Inflammatory macrophage treated with lipopolysaccharide for 1 hour (primary cell): Measurements from ENCODE around the gene SIGMAR1.

Experiments
- DNase-seq, 2 donors: peaks; one replicate each; pipeline ENCODE4 v3.0.0-alpha.2; 2020 to 2022

Gene SIGMAR1

DNA sequence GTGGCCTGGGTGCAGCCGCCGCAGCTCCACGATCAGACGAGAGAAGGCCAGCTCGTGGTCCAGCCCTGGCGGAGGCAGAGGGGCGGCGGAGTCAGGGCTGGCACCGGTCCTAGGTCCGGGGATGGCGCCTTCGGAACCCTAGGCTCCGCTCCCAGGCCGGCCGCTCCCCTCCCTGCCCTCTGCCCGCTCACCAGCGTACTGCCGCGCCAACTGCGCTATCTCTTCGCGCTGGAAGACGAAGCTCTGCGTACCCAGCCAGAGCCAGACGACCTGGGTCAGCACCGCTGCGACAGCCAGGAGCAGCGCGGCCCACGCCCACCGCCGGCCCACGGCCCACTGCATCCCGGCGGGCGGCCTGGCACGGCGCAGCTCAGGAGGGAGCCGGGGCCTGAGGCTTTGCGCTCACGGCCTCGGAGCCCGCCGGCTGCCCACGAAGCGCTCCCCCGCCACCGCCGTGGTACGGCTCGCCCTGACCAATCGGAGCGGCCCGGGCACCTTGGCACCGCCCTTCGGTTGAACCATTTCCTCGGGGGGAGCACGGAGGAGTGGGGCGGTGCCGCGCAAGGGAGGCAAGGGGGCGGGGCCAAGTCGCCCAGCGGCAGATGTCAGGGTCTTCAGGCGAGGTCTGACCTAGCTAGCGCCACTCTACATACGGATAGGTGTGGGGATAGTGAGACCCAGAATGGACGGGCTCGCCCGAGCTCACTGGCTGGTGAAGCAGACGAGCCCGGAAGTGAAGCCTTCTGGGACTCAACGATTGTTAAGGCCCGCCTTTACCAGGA is at the start of gene SIGMAR1:
Gene SIGMAR1 (minus strand): TSS at position 432 of the 782 bp plus-strand sequence. CDS start 90 bp downstream, at position 342.
- peak; percentile 87 to 94 for DNase-seq

- peak; percentile 24 to 27 for DNase-seq
Observed at GRCh38 chr9:34686732-34687131, 49.1 kb upstream of the SIGMAR1 start.

DNA sequence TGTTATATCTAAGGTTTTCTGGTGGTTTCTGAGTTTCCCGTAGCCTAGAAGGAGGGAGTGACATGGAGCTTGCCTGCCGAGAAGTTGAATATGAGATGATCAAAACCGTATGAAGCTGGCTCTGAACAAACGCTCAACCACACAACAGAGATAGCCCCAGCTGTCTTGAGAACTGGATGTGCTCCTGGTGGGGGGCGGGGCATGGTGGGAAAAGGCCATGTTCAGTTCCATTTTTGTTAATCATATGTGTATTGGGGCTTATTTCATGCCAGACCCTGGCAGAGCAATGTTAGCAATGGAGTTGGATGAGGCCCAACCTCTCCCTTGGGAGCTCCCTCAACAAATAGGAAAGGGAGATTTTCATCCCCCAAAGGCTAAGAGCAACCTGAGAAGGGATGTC is 48.6 kb upstream of the SIGMAR1 start:
- no peak for DNase-seq

DNA sequence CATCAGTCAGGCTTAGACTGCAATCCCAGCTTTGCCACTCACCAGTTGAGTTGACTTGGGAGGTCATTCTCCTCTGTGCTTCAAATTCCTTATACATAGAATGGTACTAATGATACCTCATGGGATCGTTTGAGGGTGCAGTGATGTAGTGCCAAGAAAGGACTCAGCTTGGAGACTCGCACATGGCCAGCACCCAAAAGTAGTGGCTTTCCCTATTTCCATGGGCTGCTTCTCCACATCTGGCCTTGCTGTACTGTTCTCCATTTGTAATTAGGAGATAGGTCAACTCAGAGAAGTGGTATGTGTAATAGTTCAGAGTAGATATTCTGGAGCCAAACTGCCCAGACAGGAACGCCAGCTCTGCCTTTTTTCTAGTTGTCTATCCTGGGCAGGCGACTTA is 48.0 kb upstream of the SIGMAR1 start:
- DNase-seq, result no peak

GRCh38 chr9:34684816-34685215 is 47.2 kb upstream of the SIGMAR1 start:
- DNase-seq, result no peak

DNA sequence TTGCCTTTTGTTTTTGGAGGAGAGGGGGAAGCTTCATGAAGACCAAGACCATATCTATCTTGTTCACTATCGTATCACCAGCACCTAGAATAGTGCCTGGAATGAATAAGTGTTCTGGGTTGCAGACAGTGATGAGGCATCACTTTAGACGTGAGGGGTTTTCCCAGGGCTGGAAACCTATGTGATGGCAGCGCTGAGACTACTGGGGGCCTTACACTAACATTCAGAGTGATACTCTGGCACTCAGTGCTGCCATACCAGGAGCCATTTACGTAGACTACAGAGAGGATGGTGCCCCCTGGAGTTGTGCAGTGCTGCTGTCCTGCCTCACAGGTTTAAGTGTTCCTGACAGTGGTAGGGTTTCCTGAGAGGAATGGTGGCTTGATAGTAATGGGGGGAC is 46.6 kb upstream of the SIGMAR1 start:
- DNase-seq, result no peak

DNA sequence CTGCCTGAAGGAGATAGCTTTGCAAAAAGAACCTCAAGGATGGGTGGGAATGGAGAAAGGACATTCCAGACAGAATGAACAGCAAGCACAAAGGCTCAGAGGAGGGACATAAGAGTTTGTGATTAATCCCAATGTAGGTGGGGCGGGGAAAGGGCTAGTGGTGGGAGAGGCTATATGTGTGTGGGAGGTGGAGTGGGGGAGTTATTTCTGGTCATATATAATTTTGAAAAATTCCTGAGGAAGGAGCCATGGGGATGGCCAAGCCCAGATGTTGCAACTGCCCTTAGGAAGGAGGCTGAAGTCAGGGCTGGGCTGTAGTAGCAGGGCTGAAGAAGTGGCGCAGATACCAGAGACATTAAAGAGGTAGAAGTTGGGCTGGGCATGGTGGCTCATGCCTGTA is 38.3 kb upstream of the SIGMAR1 start:
- DNase-seq, result peak; percentile 31 to 55

DNA sequence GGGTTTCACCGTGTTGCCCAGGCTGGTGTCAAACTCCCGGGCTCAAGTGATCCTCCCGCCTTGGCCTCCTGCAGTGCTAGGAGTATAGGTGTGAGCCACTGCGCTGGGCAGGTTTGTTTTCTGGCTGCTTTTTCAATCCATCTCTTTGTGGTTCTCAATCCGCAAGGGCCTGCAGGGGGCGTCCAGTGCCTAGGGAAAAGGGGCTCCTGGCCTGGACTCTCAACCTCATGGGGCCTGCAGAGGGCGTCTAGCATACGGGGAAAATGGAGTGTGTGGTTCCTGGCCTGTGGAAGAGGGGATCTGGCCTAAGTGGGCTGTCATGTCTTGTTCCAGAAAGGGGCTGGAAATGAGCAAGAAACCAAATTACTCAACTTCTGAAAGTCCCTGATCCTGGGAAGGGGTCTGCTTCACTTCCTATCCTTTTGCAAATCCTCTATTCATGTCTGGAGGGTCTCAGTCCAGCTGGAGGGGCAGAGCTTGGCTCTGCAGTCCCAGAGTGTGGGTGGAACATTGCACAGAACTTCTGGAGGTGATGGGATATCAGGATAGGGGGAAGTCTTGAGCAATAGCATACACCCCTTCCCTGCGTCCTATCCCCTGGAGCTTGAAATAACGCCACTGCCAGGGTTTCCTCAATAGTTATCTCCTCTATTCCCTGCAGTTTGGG is 37.6 kb upstream of the SIGMAR1 start:
- peak; percentile 71 to 86 for DNase-seq

DNA sequence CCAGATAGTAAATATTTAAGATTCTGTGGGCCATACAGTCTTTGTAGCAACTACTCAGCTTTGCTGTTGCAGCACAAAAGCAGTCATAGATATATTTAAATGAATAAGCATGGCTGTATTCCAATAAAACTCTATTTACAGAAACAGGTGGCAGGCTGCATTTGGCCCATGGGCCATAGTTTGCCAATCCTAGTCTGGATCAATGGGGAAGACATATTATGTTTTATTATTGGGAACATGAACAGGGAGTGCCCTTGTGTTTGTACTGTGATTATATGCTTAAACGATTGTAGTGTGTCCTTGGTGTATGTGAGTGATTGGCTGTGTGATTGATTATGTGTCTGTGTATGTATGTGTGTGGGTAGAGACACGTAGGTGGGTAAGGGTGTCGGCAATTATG is 36.9 kb upstream of the SIGMAR1 start:
- DNase-seq, result no peak

DNA sequence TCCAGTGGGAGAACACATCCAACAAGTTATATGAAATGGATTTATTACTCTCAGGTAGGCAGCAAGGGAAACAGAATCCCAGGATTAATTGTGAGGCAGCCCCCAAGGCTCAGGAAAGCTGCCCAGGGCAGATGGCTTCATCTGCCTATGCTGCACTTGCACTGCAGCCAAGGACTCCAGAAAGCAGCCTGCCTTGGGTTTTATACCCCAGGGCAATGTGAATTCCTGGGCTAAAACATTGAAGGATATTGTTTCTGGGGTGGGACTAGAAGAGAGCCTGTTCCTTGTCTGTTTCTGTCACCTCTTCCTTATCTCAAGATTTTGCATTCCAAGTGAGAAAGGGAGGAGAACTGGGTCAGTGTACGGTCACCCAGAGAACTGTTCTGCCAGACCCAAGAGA is 33.7 kb upstream of the SIGMAR1 start:
- DNase-seq, result no peak

DNA sequence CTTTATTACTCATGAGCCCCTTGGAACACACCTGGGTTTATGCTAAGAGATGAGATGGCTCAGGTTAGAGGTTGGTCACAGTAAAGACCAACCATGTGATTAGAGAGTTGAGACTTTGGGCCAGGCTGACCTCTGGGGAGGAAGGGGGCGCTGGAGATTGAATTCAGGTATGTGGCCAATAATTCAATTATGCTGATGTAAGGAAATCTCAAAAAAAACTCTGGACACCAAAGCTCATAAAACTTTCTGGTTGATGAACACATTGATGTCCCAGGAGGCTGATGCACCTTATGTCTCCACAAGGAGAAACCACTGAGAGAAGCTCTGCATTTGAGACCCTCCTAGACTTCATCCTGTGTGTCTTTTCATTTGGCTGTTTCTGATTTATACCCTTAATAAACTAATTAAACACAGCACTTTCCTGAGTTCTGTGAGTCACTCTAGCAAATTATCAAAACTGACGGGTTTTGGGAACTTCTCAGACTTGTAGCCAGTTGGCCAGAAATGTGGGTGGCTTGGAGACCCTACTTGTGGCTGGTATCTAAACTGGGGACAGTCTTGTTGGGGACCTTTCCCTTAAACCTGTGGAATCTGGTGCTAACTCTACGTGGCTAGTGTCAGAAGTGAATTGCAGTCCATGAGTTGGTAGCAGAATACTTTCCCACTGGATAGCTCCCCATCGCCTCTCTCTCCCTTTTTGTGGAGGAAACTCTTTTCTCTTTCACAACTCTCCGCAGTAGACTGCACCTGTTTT is 32.4 kb upstream of the SIGMAR1 start:
- DNase-seq, result no peak

GRCh38 chr9:34665381-34666250 is 28.0 kb upstream of the SIGMAR1 start:
- DNase-seq, result peak; percentile 78 to 98

GRCh38 chr9:34665067-34665380 is 27.4 kb upstream of the SIGMAR1 start:
- no peak for DNase-seq

- peak; percentile 64 to 93 for DNase-seq
Observed at GRCh38 chr9:34664281-34665066, 26.9 kb upstream of the SIGMAR1 start.

DNA sequence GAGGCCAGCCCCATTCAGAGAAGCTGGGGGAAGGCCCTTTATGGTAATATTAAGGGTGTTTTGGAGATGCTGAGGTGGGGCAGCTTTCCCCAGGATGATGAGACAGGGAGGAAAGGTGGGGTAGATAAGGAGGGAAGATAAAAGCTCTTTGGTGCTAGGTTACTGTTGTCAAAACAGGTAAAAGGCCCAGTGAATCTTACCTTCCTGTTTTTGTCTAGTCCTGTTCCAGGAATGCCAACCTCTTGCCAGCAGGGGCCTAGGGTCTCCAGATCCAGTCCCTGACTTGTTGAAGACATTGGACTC is 25.7 kb upstream of the SIGMAR1 start:
- no peak for DNase-seq

DNA sequence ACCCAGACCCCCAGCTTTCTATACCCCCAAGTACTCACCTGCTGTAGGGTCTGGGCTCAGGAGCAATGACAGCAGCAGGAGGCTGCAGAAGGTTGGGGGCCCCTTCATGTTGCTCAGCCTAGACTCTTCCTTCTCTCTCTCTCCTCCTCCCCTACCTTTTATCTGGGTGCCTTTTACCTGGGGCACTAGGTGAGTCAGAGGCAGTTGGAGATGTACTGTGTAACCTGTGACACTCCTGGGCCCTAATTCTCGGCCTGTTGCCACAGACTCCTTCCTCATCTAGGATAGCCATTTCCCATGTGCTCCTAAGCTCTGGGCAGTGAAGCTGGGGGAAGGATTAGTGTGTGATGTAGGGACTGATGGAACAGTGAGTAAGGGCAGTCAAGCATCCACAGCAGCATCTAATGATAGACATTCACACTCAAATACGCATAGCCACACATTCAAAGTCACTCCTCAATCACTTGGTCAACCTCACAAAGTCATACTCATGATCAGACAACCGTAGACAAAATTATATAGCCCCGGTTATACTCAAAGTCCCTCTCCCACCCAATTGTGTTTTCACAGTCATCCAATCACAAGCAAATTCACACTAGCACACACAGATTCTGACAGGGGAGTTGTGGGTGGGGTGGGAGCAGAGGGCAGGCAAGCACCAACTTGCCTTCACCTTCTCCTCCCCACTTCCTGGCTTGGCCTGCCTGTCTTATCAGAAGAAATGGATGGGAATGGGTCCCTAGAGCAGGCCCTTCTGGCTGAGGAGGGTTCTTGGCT is 25.1 kb upstream of the SIGMAR1 start, which contains the start of gene CCL27:
Gene CCL27 (minus strand): TSS at position 132 of the 777 bp plus-strand sequence. CDS start 24 bp downstream, at position 108.
- no peak for DNase-seq

DNA sequence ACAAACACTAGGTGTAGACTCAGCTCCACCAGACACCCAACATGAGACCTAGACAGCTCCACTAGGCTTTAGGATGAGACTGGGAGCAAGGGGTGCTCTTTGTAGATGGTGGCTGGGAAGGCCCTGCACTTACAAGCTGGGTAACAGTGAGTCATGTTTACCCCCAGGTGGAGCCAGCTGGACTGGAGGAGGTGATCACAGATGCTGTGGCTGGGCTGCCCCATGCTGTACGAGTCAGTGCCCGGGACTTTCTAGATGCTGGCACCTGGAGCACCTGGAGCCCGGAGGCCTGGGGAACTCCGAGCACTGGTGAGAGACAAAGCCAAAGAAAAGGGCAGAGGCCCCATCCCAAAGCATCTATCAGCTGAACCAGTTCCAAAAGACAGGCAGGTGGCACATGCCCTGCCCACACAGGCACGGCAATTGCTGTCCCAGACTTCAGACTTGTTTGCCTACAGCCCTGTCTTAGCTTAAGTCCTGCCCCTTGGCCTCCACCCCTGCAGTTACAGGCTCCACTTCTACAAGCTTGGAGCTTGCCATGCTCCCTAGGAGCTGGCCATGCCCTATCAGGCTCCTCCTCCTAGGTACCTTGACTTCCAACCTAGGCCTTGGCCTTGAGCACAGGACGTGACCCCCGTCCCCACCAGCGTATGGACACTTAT is 22.1 kb upstream of the SIGMAR1 start:
- no peak for DNase-seq

DNA sequence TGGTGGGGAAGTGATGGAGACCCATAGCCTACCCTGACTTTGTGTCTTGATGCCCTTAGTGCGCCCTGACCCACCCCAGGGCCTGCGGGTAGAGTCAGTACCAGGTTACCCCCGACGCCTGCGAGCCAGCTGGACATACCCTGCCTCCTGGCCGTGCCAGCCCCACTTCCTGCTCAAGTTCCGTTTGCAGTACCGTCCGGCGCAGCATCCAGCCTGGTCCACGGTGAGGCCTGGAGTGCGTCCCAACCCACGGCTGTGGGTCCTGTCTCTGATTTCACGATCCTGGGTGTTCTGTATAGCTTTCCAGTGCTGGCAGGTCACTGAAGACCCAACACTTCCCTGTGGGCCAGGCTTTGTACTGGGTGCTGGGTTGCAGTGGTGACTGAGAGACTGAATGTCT is 20.9 kb upstream of the SIGMAR1 start:
- no peak for DNase-seq

GRCh38 chr9:34656992-34657391 is 19.4 kb upstream of the SIGMAR1 start:
- no peak for DNase-seq

DNA sequence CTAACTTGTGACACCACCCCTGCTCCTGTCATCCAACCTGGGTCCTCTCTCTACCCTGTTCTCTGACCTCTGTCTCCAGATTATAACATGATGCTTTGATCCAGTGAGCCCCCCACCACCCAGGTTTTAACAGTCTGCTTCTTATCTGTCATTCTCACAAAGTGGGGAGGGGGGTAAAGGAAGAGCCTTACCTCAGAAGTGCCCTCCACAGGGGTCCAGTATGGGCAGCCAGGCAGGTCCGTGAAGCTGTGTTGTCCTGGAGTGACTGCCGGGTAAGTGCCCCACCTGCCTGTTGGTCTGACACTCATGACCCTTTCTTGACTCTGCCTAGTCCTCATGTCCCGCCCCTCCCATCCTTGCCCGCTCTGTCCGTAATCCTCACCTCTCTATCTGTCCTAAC is 17.8 kb upstream of the SIGMAR1 start:
- no peak for DNase-seq
